Measurements from ENCODE around the gene PRSS1.
"Not testable (repeated sequence)": the region's sequence is repeated elsewhere in the genome, so short reads cannot be mapped to it uniquely, and the experiment has no call there.

Gene PRSS1

GRCh38 chr7:142745745-142746144, 3.5 kb upstream of the PRSS1 start:
- no peak for DNase-seq
- Histone ChIP-seq H3K9me3 (replicated peaks; ENCODE audit: insufficient read depth, low read length) (no peaks in the 10 kb centered on the region), H3F3A (ENCODE audit: insufficient read depth, low read length) (no peaks in the 10 kb centered on the region), H3K79me2 (ENCODE audit: low read length) (no peaks in the 10 kb centered on the region), H3K4me2 (ENCODE audit: low read depth, low read length) (no peak overlapping the region), H3K4me3 (ENCODE audit: low read length) (no peak overlapping the region), H3K27ac (ENCODE audit: low read length) (no peak overlapping the region), H3K9me2 (replicated peaks; ENCODE audit: insufficient read depth, low read length) (no peaks in the 10 kb centered on the region), H3K9ac (ENCODE audit: low read length) (no peak overlapping the region), H4K20me1 (ENCODE audit: insufficient read depth, low read length) (no peaks in the 10 kb centered on the region), H3K4me1 (ENCODE audit: low read length) (no peaks in the 10 kb centered on the region), H3K27me3 (replicated peaks; ENCODE audit: insufficient read depth, low read length) (no peaks in the 10 kb centered on the region), H2AFZ (ENCODE audit: low read length) (no peak overlapping the region), H3K36me3 (replicated peaks; ENCODE audit: insufficient read depth, low read length) (no peaks in the 10 kb centered on the region)
- TF ChIP-seq EZH2phosphoT487 (IDR thresholded peaks at IDR 0.05; ENCODE audit: low read length) = no peak
- TF ChIP-seq, protein P1, sequence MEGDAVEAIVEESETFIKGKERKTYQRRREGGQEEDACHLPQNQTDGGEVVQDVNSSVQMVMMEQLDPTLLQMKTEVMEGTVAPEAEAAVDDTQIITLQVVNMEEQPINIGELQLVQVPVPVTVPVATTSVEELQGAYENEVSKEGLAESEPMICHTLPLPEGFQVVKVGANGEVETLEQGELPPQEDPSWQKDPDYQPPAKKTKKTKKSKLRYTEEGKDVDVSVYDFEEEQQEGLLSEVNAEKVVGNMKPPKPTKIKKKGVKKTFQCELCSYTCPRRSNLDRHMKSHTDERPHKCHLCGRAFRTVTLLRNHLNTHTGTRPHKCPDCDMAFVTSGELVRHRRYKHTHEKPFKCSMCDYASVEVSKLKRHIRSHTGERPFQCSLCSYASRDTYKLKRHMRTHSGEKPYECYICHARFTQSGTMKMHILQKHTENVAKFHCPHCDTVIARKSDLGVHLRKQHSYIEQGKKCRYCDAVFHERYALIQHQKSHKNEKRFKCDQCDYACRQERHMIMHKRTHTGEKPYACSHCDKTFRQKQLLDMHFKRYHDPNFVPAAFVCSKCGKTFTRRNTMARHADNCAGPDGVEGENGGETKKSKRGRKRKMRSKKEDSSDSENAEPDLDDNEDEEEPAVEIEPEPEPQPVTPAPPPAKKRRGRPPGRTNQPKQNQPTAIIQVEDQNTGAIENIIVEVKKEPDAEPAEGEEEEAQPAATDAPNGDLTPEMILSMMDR (IDR thresholded peaks at IDR 0.05; ENCODE audit: low read length) = no peak
- no peak for TF ChIP-seq EZH2 (optimal IDR thresholded peaks at IDR 0.05; ENCODE audit: low read depth, low read length)

- Histone ChIP-seq H4K20me1 (ENCODE audit: insufficient read depth, low read length) (no peaks in the 10 kb centered on the region), H3K4me2 (ENCODE audit: low read depth, low read length) (no peak overlapping the region), H3K27ac (ENCODE audit: low read length) (no peak overlapping the region), H3K4me3 (ENCODE audit: low read length) (no peak overlapping the region), H3F3A (ENCODE audit: insufficient read depth, low read length) (no peaks in the 10 kb centered on the region), H3K9ac (ENCODE audit: low read length) (no peak overlapping the region), H3K27me3 (replicated peaks; ENCODE audit: insufficient read depth, low read length) (no peaks in the 10 kb centered on the region), H2AFZ (ENCODE audit: low read length) (no peak overlapping the region), H3K9me3 (replicated peaks; ENCODE audit: insufficient read depth, low read length) (no peaks in the 10 kb centered on the region), H3K36me3 (replicated peaks; ENCODE audit: insufficient read depth, low read length) (no peaks in the 10 kb centered on the region), H3K79me2 (ENCODE audit: low read length) (no peaks in the 10 kb centered on the region), H3K9me2 (replicated peaks; ENCODE audit: insufficient read depth, low read length) (no peaks in the 10 kb centered on the region), H3K4me1 (ENCODE audit: low read length) (no peaks in the 10 kb centered on the region)
- DNase-seq = no peak
- TF ChIP-seq EZH2phosphoT487 (IDR thresholded peaks at IDR 0.05; ENCODE audit: low read length) = no peak
- no peak for TF ChIP-seq EZH2 (optimal IDR thresholded peaks at IDR 0.05; ENCODE audit: low read depth, low read length)
- TF ChIP-seq, protein P1 (IDR thresholded peaks at IDR 0.05; ENCODE audit: low read length) = no peak
Observed at GRCh38 chr7:142746264-142746663, 3.0 kb upstream of the PRSS1 start.

DNA sequence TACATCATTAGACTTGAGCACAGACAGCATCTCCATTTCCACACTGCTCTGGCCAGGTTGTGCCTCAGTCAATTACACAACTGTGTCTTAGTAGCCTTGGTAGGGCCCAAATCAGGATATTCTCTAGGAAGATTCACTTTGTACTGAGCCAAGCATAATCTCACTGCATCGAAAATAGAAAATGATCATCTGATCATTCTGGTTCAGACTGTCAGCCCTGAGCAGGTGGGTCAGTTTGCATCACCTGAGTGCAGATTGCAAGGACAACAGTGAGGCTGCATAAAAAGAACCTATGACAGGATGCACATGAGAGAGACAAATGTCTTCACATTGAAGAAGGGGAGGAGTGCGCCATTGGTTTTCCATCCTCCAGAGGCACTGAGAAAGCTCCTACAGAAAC, 862 bp upstream of the PRSS1 start:
- H3K9ac ChIP-seq (ENCODE audit: low read length); H3K4me1 ChIP-seq (ENCODE audit: low read length); H3K27ac ChIP-seq (ENCODE audit: low read length); H3K9me3 ChIP-seq (replicated peaks; ENCODE audit: insufficient read depth, low read length); H3K79me2 ChIP-seq (ENCODE audit: low read length); H3K9me2 ChIP-seq (replicated peaks; ENCODE audit: insufficient read depth, low read length); H3K4me2 ChIP-seq (ENCODE audit: low read depth, low read length); H2AFZ ChIP-seq (ENCODE audit: low read length); H3K27me3 ChIP-seq (replicated peaks; ENCODE audit: insufficient read depth, low read length); H3K4me3 ChIP-seq (ENCODE audit: low read length); H3F3A ChIP-seq (ENCODE audit: insufficient read depth, low read length); DNase-seq; H4K20me1 ChIP-seq (ENCODE audit: insufficient read depth, low read length); H3K36me3 ChIP-seq (replicated peaks; ENCODE audit: insufficient read depth, low read length): not testable (repeated sequence)

DNA sequence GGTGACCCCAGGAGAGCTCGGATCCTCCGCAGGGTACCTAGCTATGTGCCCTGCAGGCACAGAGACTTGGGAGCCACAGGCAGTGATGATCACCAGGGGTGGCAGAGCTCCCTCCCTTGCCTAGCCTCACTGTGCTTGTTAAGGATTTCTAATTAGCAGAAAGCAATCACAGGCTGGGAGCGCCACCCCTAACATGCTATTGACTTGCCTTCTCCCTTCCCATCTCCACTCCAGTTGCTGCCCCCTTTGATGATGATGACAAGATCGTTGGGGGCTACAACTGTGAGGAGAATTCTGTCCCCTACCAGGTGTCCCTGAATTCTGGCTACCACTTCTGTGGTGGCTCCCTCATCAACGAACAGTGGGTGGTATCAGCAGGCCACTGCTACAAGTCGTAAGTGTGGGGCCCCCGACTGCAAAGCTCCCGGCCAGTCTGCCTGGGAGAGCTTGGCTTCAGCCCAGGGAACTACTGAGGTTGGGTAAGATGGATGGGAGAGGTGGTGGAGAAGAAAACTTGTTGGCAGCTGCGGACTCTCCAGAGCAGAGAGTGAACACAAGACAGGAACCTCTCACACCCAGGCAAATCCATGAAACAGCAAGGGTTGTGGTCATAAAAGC, 1.2 kb downstream of the PRSS1 start:
- Histone ChIP-seq H3K79me2 (ENCODE audit: low read length) (no peaks in the 10 kb centered on the region), H3K27ac (ENCODE audit: low read length) (no peak overlapping the region), H3K27me3 (replicated peaks; ENCODE audit: insufficient read depth, low read length) (no peaks in the 10 kb centered on the region), H4K20me1 (ENCODE audit: insufficient read depth, low read length) (no peaks in the 10 kb centered on the region), H3K9me3 (replicated peaks; ENCODE audit: insufficient read depth, low read length) (no peaks in the 10 kb centered on the region), H3K4me3 (ENCODE audit: low read length) (no peak overlapping the region), H3K4me2 (ENCODE audit: low read depth, low read length) (no peak overlapping the region), H3K36me3 (replicated peaks; ENCODE audit: insufficient read depth, low read length) (no peaks in the 10 kb centered on the region), H3F3A (ENCODE audit: insufficient read depth, low read length) (no peaks in the 10 kb centered on the region), H3K9ac (ENCODE audit: low read length) (no peak overlapping the region), H3K4me1 (ENCODE audit: low read length) (no peaks in the 10 kb centered on the region), H2AFZ (ENCODE audit: low read length) (no peak overlapping the region), H3K9me2 (replicated peaks; ENCODE audit: insufficient read depth, low read length) (no peaks in the 10 kb centered on the region)
- DNase-seq = no peak
- TF ChIP-seq, protein P1 (IDR thresholded peaks at IDR 0.05; ENCODE audit: low read length) = no peak
- TF ChIP-seq EZH2 (optimal IDR thresholded peaks at IDR 0.05; ENCODE audit: low read depth, low read length) = no peak
- no peak for TF ChIP-seq EZH2phosphoT487 (IDR thresholded peaks at IDR 0.05; ENCODE audit: low read length)

DNA sequence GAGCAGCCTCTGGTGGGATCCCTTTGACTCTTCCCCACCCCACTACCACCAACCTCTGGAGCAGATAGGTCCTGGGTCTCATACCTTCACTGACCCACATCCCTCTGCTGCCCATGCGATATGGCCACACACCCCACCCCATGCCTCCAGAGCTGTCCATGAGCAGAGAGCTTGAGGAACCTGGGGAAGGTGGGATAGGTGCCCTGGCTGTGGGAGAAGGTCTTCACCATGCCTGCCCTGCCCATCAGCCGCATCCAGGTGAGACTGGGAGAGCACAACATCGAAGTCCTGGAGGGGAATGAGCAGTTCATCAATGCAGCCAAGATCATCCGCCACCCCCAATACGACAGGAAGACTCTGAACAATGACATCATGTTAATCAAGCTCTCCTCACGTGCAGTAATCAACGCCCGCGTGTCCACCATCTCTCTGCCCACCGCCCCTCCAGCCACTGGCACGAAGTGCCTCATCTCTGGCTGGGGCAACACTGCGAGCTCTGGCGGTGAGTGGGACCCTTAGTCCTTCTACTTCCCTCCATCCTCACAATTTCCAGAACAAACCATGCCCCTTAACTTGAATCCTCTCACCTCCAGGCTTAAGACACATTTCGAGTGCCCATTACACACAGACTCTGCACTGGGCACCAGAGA, 2.4 kb downstream of the PRSS1 start:
- not testable (repeated sequence) for H3K4me2 ChIP-seq (ENCODE audit: low read depth, low read length); H3K9ac ChIP-seq (ENCODE audit: low read length); DNase-seq; H3K4me1 ChIP-seq (ENCODE audit: low read length); H3K27ac ChIP-seq (ENCODE audit: low read length); H3K27me3 ChIP-seq (replicated peaks; ENCODE audit: insufficient read depth, low read length); H2AFZ ChIP-seq (ENCODE audit: low read length); H3K36me3 ChIP-seq (replicated peaks; ENCODE audit: insufficient read depth, low read length); H4K20me1 ChIP-seq (ENCODE audit: insufficient read depth, low read length); H3K9me2 ChIP-seq (replicated peaks; ENCODE audit: insufficient read depth, low read length); H3K79me2 ChIP-seq (ENCODE audit: low read length); H3F3A ChIP-seq (ENCODE audit: insufficient read depth, low read length); H3K4me3 ChIP-seq (ENCODE audit: low read length); H3K9me3 ChIP-seq (replicated peaks; ENCODE audit: insufficient read depth, low read length)
